Measurements from ENCODE around the gene IGSF23.

GRCh38 chr19:44637390-44637764 is 24.0 kb downstream of the IGSF23 start:
- TF ChIP-seq, protein P1, sequence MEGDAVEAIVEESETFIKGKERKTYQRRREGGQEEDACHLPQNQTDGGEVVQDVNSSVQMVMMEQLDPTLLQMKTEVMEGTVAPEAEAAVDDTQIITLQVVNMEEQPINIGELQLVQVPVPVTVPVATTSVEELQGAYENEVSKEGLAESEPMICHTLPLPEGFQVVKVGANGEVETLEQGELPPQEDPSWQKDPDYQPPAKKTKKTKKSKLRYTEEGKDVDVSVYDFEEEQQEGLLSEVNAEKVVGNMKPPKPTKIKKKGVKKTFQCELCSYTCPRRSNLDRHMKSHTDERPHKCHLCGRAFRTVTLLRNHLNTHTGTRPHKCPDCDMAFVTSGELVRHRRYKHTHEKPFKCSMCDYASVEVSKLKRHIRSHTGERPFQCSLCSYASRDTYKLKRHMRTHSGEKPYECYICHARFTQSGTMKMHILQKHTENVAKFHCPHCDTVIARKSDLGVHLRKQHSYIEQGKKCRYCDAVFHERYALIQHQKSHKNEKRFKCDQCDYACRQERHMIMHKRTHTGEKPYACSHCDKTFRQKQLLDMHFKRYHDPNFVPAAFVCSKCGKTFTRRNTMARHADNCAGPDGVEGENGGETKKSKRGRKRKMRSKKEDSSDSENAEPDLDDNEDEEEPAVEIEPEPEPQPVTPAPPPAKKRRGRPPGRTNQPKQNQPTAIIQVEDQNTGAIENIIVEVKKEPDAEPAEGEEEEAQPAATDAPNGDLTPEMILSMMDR (IDR thresholded peaks at IDR 0.05) = no peak
- no peak for TF ChIP-seq POLR2A (IDR thresholded peaks at IDR 0.05)
